BE2C (cell line): Measurements from ENCODE around the gene FTSJ1. TPM values are rescaled to one million over a fixed set of nuclear protein-coding genes. Genes with fewer than 3 reads are reported as not detected.
"Not testable (repeated sequence)": the region's sequence is repeated elsewhere in the genome, so short reads cannot be mapped to it uniquely, and the experiment has no call there.

Experiments used
- DNase-seq: peaks from one replicate; pipeline ENCODE4 v3.0.0-alpha.2; 2020
- H3K27me3 ChIP-seq: fragments of 250-450 bp; sonication (Bioruptor Pico); 2 replicates; pipeline ENCODE4 v1.5.1; 2020; ENCODE audit warnings: mild to moderate bottlenecking
- H3K36me3 ChIP-seq: fragments of 250-450 bp; sonication (Bioruptor Pico); 2 replicates; pipeline ENCODE4 v1.5.1; 2020; ENCODE audit warnings: mild to moderate bottlenecking
- H3K4me1 ChIP-seq: fragments of 250-450 bp; sonication (Bioruptor Pico); 2 replicates; pipeline ENCODE4 v1.5.1; 2020
- H3K4me3 ChIP-seq: 2 replicates; pipeline ENCODE4 v1.5.1; 2011; ENCODE audit warnings: low read depth, low read length
- H3K9me3 ChIP-seq: fragments of 250-450 bp; sonication (Bioruptor Pico); 2 replicates; pipeline ENCODE4 v1.5.1; 2020
- CTCF ChIP-seq: IDR thresholded peaks from 2 replicates; pipeline ENCODE4 v1.5.1; 2012; ENCODE audit warnings: mild to moderate bottlenecking, low read depth, low read length
- polyA plus RNA-seq: library from polyadenylated mRNA; unstranded; fragments of >200 nt; gene quantifications from one replicate; pipeline ENCODE4 v1.2.1, GENCODE V29; 2012; ENCODE audit warnings: low read depth, missing spikeins; ENCODE audit not compliant: insufficient read length, insufficient read depth

FTSJ1 gene
- polyA plus RNA-seq = 122 TPM

GRCh38 chrX:48475774-48476577 lies at the start of gene FTSJ1:
Gene FTSJ1, plus strand, starts transcription at chrX:48476199. Its CDS starts 1,849 bp downstream, at chrX:48478048.
- H3K9me3 ChIP-seq = no peaks in the 10 kb centered on the region
- no peaks in the 10 kb centered on the region for H3K4me1 ChIP-seq
- no peaks in the 10 kb centered on the region for H3K27me3 ChIP-seq
- H3K4me3 ChIP-seq = peak within 1 kb of the TSS; percentile 89
- peak; percentile 86 for DNase-seq
- TF ChIP-seq CTCF = no peak
- peaks cover 7% of the 10 kb centered on the region for H3K36me3 ChIP-seq

- H3K4me1 ChIP-seq, H3K4me3 ChIP-seq, H3K9me3 ChIP-seq, H3K27me3 ChIP-seq, DNase-seq, H3K36me3 ChIP-seq: not testable (repeated sequence)
Observed at GRCh38 chrX:48427027-48427716, 48.8 kb upstream of the FTSJ1 start.

- H3K36me3 ChIP-seq, H3K27me3 ChIP-seq, H3K4me3 ChIP-seq, DNase-seq, H3K4me1 ChIP-seq, H3K9me3 ChIP-seq: not testable (repeated sequence)
Observed at GRCh38 chrX:48429606-48430005, 46.4 kb upstream of the FTSJ1 start.

- H3K4me3 ChIP-seq, H3K9me3 ChIP-seq, DNase-seq, H3K36me3 ChIP-seq, H3K27me3 ChIP-seq, H3K4me1 ChIP-seq: not testable (repeated sequence)
Observed at GRCh38 chrX:48430166-48430565, 45.8 kb upstream of the FTSJ1 start.

- DNase-seq, H3K4me3 ChIP-seq, H3K4me1 ChIP-seq, H3K36me3 ChIP-seq, H3K9me3 ChIP-seq, H3K27me3 ChIP-seq: not testable (repeated sequence)
Observed at GRCh38 chrX:48433713-48434112, 42.3 kb upstream of the FTSJ1 start.

GRCh38 chrX:48447201-48447600 lies 28.8 kb upstream of the FTSJ1 start:
- H3K9me3 ChIP-seq, DNase-seq, H3K4me3 ChIP-seq, H3K36me3 ChIP-seq, H3K27me3 ChIP-seq, H3K4me1 ChIP-seq: not testable (repeated sequence)

- H3K9me3 ChIP-seq = no peaks in the 10 kb centered on the region
- no peak overlapping the region for H3K4me3 ChIP-seq
- TF ChIP-seq CTCF = no peak
- H3K36me3 ChIP-seq = no peaks in the 10 kb centered on the region
- no peak for DNase-seq
- H3K27me3 ChIP-seq = no peaks in the 10 kb centered on the region
- no peaks in the 10 kb centered on the region for H3K4me1 ChIP-seq
Observed at GRCh38 chrX:48450076-48450475, 25.9 kb upstream of the FTSJ1 start.

- Histone ChIP-seq H3K9me3 (no peaks in the 10 kb centered on the region), H3K4me3 (no peak overlapping the region), H3K27me3 (no peaks in the 10 kb centered on the region), H3K36me3 (no peaks in the 10 kb centered on the region), H3K4me1 (no peaks in the 10 kb centered on the region)
- no peak for DNase-seq
- TF ChIP-seq CTCF = no peak
Observed at GRCh38 chrX:48451708-48452107, 24.3 kb upstream of the FTSJ1 start.
